Measurements from ENCODE around the gene RPL18.

DNA sequence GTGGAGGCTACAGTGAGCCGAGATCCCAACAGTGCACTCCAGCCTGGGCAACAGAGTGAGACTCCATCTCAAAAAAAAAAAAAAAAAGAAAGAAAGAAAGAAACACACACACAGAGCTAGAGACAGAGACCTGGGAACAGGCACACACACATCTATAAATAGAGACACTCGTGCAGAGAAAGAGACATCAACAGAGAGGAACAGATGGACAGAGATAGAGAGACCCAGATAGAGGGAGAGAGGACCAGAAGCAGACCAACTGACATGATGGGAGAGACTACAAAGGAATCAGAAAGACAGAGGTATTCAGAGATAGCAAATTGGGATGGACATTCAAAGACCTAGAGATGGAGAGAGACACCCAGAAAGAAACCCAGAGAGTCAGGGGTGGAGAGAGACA, 29.2 kb upstream of the RPL18 start:
- TF ChIP-seq, protein P1, sequence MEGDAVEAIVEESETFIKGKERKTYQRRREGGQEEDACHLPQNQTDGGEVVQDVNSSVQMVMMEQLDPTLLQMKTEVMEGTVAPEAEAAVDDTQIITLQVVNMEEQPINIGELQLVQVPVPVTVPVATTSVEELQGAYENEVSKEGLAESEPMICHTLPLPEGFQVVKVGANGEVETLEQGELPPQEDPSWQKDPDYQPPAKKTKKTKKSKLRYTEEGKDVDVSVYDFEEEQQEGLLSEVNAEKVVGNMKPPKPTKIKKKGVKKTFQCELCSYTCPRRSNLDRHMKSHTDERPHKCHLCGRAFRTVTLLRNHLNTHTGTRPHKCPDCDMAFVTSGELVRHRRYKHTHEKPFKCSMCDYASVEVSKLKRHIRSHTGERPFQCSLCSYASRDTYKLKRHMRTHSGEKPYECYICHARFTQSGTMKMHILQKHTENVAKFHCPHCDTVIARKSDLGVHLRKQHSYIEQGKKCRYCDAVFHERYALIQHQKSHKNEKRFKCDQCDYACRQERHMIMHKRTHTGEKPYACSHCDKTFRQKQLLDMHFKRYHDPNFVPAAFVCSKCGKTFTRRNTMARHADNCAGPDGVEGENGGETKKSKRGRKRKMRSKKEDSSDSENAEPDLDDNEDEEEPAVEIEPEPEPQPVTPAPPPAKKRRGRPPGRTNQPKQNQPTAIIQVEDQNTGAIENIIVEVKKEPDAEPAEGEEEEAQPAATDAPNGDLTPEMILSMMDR (conservative IDR thresholded peaks at IDR 0.05; ENCODE audit: low read length), result no peak
- no peak for TF ChIP-seq EZH2phosphoT487 (IDR thresholded peaks at IDR 0.05; ENCODE audit: borderline replicate concordance)
